DND-41 (cell line): ENCODE data around the gene WWP2.
"Not testable (repeated sequence)": the region's sequence is repeated elsewhere in the genome, so short reads cannot be mapped to it uniquely, and the experiment has no call there.

Experiments
- ATAC-seq: fragments of 200-7000 bp; cut with Tn5 transposase; 3 replicates; pipeline ENCODE4 v1.9.1; 2021; ENCODE audit warnings: low read depth; ENCODE audit not compliant: insufficient read depth
- DNase-seq: peaks from one replicate; pipeline ENCODE4 v3.0.0-alpha.2; 2020
- H2AFZ ChIP-seq: 2 replicates; pipeline ENCODE4 v1.6.0; 2012; ENCODE audit warnings: low read depth, low read length
- H3K27ac ChIP-seq: 2 replicates; pipeline ENCODE4 v1.5.1; 2012; ENCODE audit warnings: low read length, inconsistent platforms
- H3K27me3 ChIP-seq: fragments of 200-600 bp; sonication (generic); 2 replicates; pipeline ENCODE4 v1.6.0; 2012; ENCODE audit warnings: low read length, mild to moderate bottlenecking, inconsistent platforms; ENCODE audit not compliant: insufficient read depth, poor library complexity
- H3K36me3 ChIP-seq: 2 replicates; pipeline ENCODE4 v1.5.1; 2012; ENCODE audit warnings: low read length, inconsistent platforms; ENCODE audit not compliant: insufficient read depth
- H3K4me1 ChIP-seq: 2 replicates; pipeline ENCODE4 v1.5.1; 2012; ENCODE audit warnings: mild to moderate bottlenecking, low read length; ENCODE audit not compliant: insufficient read depth
- H3K4me2 ChIP-seq: 2 replicates; pipeline ENCODE4 v1.6.0; 2012; ENCODE audit warnings: mild to moderate bottlenecking, moderate library complexity, low read length, inconsistent platforms; ENCODE audit not compliant: insufficient read depth
- H3K4me3 ChIP-seq, 2 experiments: fragments of 200-600 bp in 1 of 2; shearing (Covaris generic) in 1 of 2; 2 replicates each; pipeline ENCODE4 v1.5.1; 2012 to 2016; ENCODE audit warnings: inconsistent platforms in 2 of 2, low read length in 2 of 2, mild to moderate bottlenecking in 2 of 2, low read depth in 1 of 2, moderate library complexity in 1 of 2
- H3K79me2 ChIP-seq: 2 replicates; pipeline ENCODE4 v1.6.0; 2012; ENCODE audit warnings: low read length, inconsistent platforms; ENCODE audit not compliant: insufficient read depth
- H3K9ac ChIP-seq: 2 replicates; pipeline ENCODE4 v1.6.0; 2012; ENCODE audit warnings: low read depth, mild to moderate bottlenecking, inconsistent platforms, low read length, moderate library complexity
- H3K9me3 ChIP-seq: 2 replicates; pipeline ENCODE4 v1.5.1; 2012; ENCODE audit warnings: low read length, moderate library complexity, mild to moderate bottlenecking, inconsistent platforms; ENCODE audit not compliant: insufficient read depth, severe bottlenecking
- H4K20me1 ChIP-seq: 2 replicates; pipeline ENCODE4 v1.6.0; 2012; ENCODE audit warnings: low read length; ENCODE audit not compliant: insufficient read depth
- EZH2 ChIP-seq: IDR thresholded peaks from 3 replicates; pipeline ENCODE4 v1.6.1; 2012; ENCODE audit warnings: borderline replicate concordance, low read depth, mild to moderate bottlenecking, moderate library complexity, low read length, inconsistent platforms; ENCODE audit not compliant: severe bottlenecking
- TF ChIP-seq, protein P1 (sequence below): IDR thresholded peaks from 2 replicates; pipeline ENCODE4 v1.5.1; 2012; ENCODE audit warnings: borderline replicate concordance, low read length, moderate library complexity, mild to moderate bottlenecking; ENCODE audit not compliant: poor library complexity, severe bottlenecking; ENCODE audit errors: extremely low read depth

Gene WWP2

GRCh38 chr16:69754469-69755310 is 7.4 kb upstream of the WWP2 start, which contains the start of gene NOB1:
Gene NOB1, minus strand, starts transcription at chr16:69754926. Its CDS starts 16 bp downstream, at chr16:69754910.
- Histone ChIP-seq H2AFZ (peak within 1 kb of the TSS; percentile 97), H3K27ac (peak within 1 kb of the TSS; percentile 72), H4K20me1 (peaks cover 6% of the 10 kb centered on the region; the same call in 1 of the 2 replicates), H3K9me3 (no peaks in the 10 kb centered on the region), H3K79me2 (peaks cover 45% of the 10 kb centered on the region), H3K36me3 (peaks cover 32% of the 10 kb centered on the region), H3K4me3 (peak within 1 kb of the TSS; percentile 45 to 78), H3K4me1 (peaks cover 27% of the 10 kb centered on the region), H3K4me2 (peak within 1 kb of the TSS; percentile 82), H3K27me3 (no peaks in the 10 kb centered on the region), H3K9ac (peak within 1 kb of the TSS; percentile 72)
- ATAC-seq (peak; percentile 96), DNase-seq (peak; percentile 97)
- TF ChIP-seq EZH2 = no peak
- TF ChIP-seq, protein P1, sequence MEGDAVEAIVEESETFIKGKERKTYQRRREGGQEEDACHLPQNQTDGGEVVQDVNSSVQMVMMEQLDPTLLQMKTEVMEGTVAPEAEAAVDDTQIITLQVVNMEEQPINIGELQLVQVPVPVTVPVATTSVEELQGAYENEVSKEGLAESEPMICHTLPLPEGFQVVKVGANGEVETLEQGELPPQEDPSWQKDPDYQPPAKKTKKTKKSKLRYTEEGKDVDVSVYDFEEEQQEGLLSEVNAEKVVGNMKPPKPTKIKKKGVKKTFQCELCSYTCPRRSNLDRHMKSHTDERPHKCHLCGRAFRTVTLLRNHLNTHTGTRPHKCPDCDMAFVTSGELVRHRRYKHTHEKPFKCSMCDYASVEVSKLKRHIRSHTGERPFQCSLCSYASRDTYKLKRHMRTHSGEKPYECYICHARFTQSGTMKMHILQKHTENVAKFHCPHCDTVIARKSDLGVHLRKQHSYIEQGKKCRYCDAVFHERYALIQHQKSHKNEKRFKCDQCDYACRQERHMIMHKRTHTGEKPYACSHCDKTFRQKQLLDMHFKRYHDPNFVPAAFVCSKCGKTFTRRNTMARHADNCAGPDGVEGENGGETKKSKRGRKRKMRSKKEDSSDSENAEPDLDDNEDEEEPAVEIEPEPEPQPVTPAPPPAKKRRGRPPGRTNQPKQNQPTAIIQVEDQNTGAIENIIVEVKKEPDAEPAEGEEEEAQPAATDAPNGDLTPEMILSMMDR = peak; percentile 99

GRCh38 chr16:69756705-69757104 is 5.4 kb upstream of the WWP2 start:
- ATAC-seq (no peak), DNase-seq (no peak)
- TF ChIP-seq, protein P1 = no peak
- TF ChIP-seq EZH2 = no peak
- peaks cover 35% of the 10 kb centered on the region for H3K4me1 ChIP-seq
- no peak overlapping the region for H3K4me2 ChIP-seq
- peaks cover 6% of the 10 kb centered on the region; the same call in 1 of the 2 replicates for H4K20me1 ChIP-seq
- no peak overlapping the region for H3K9ac ChIP-seq
- H3K9me3 ChIP-seq = no peaks in the 10 kb centered on the region
- peaks cover 13% of the 10 kb centered on the region for H3K36me3 ChIP-seq
- H3K27ac ChIP-seq = no peak overlapping the region
- no peaks in the 10 kb centered on the region for H3K27me3 ChIP-seq
- H3K79me2 ChIP-seq = peaks cover 30% of the 10 kb centered on the region
- H3K4me3 ChIP-seq = no peak overlapping the region
- H2AFZ ChIP-seq = peak overlapping the region; percentile 45; the same call in 1 of the 2 replicates

DNA sequence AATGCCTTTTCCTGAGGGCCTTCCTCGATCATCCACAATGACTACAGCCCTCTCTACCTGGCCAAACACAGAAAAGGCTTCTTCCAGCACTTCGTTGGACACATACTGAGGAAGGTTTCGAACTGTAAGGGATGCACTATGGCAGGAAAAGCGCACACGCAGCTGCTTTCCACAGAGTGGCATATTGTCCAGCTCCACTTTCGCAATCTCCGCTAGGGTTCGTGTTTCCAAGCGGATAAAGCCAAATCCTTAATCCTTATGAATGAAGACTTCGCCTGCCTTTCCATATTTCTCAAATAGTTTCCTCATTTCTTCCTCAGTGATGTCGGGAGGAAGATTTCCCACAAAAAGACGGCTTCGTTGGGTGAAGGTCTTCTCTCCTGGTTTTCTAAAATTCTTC is 4.8 kb upstream of the WWP2 start:
- not testable (repeated sequence) for H3K4me3 ChIP-seq, H4K20me1 ChIP-seq, H2AFZ ChIP-seq, DNase-seq, H3K4me2 ChIP-seq, H3K9me3 ChIP-seq, H3K27me3 ChIP-seq, H3K9ac ChIP-seq, ATAC-seq, H3K36me3 ChIP-seq, H3K27ac ChIP-seq
- Histone ChIP-seq H3K4me1 (peaks cover 33% of the 10 kb centered on the region), H3K79me2 (peaks cover 26% of the 10 kb centered on the region)

GRCh38 chr16:69762814-69763598 is 874 bp downstream of the WWP2 start:
- H3K9ac ChIP-seq = peak overlapping the region; percentile 75
- peak overlapping the region; percentile 84 for H3K27ac ChIP-seq
- no peaks in the 10 kb centered on the region for H3K27me3 ChIP-seq
- peak overlapping the region; percentile 51 to 84; a peak in 3 of 4 replicates for H3K4me3 ChIP-seq
- H2AFZ ChIP-seq = peak overlapping the region; percentile 90
- TF ChIP-seq, protein P1 = no peak
- no peak for TF ChIP-seq EZH2
- no peak for DNase-seq
- no peaks in the 10 kb centered on the region for H4K20me1 ChIP-seq
- H3K36me3 ChIP-seq = no peaks in the 10 kb centered on the region
- H3K79me2 ChIP-seq = peaks cover 8% of the 10 kb centered on the region; the same call in 1 of the 2 replicates
- ATAC-seq = no peak; the same call in 2 of the 3 replicates
- H3K4me1 ChIP-seq = peaks cover 24% of the 10 kb centered on the region
- peak overlapping the region; percentile 79 for H3K4me2 ChIP-seq
- H3K9me3 ChIP-seq = no peaks in the 10 kb centered on the region
